Adrenal gland (tissue), 19 donors: Measurements from ENCODE around the gene SAFB. TPM values are rescaled to one million over a fixed set of nuclear protein-coding genes. Genes with fewer than 3 reads are reported as not detected.

ENCODE experiments used
- DNase-seq, 7 donors: peaks; one replicate each; pipeline ENCODE4 v3.0.0-alpha.2; 2019 to 2020
- H3K27ac ChIP-seq, 5 donors: fragments of 200-600 bp; sonication (generic) in 4 of 5; 1 replicate in 3 of 5; 2 replicates in 2 of 5; pipeline versions ENCODE4 v1.5.1 to v1.8.0; 2016 to 2020; ENCODE audit warnings: mild to moderate bottlenecking in 1 of 5
- H3K27me3 ChIP-seq: fragments of 200-600 bp; 2 replicates; pipeline ENCODE4 v1.8.0; 2021
- H3K36me3 ChIP-seq, 2 donors: fragments of 200-600 bp; replicated peaks in 1 of 2; 1 replicate in 1 of 2; 2 replicates in 1 of 2; pipeline versions ENCODE4 v1.5.1 to v1.8.0; 2018 to 2022
- H3K4me1 ChIP-seq, 2 donors: fragments of 200-600 bp; replicated peaks in 1 of 2; 1 replicate in 1 of 2; 2 replicates in 1 of 2; pipeline versions ENCODE4 v1.5.1 to v1.8.0; 2018 to 2021
- H3K4me3 ChIP-seq, 4 donors: fragments of 200-600 bp; sonication (generic) in 3 of 4; one replicate each; pipeline ENCODE4 v1.5.1; 2016 to 2018
- H3K9me3 ChIP-seq, 3 donors: fragments of 200-600 bp; sonication (generic) in 1 of 3; replicated peaks in 1 of 3; 1 replicate in 2 of 3; 2 replicates in 1 of 3; pipeline versions ENCODE4 v1.5.1 to v1.8.0; 2016 to 2021
- POLR2A ChIP-seq, 2 donors: fragments of 450-650 bp; IDR thresholded peaks; one replicate each; pipeline ENCODE4 v1.6.1; 2017; ENCODE audit warnings: antibody characterized with exemption in 2 of 2, mild to moderate bottlenecking in 2 of 2, moderate library complexity in 1 of 2
- WGBS, 4 donors: extraction: QIAGEN DNeasy Blood & Tissue Kit in 2 of 4; methylation state at CpG; one replicate each; pipeline versions ENCODE4 v1.1.5 to v1.1.7; 2013 to 2017; 5-methylcytosine and 5-hydroxymethylcytosine counted together
- intact Hi-C, 2 donors: fragments of 100-400 bp; cut with DNase I; formaldehyde crosslinking; loops; one replicate each; pipeline versions ENCODE4 v1.14.1 to v1.15.0; 2022 to 2023
- long read RNA-seq, 10 donors: library from polyadenylated mRNA in 3 of 10; unstranded in 2 of 10; stranded (forward) in 1 of 10; transcript quantifications; one replicate each; pipeline ENCODE4 v2.0.0 and lab custom pipeline, GENCODE V29; 2021 to 2026
- polyA plus RNA-seq, 3 donors: library from polyadenylated mRNA; stranded (reverse); fragments of 200-250 nt in 2 of 3; fragments of 350-450 nt in 1 of 3; fragmentation: Illumina TruSeq in 1 of 3; extraction: RNeasy Lipid Tissue Mini Kit (QIAGEN cat#74804) in 1 of 3; gene quantifications; one replicate each; pipeline ENCODE4 v1.2.3, GENCODE V29; 2013 to 2014
- total RNA-seq, 9 donors: library from RNA; depleted of rRNA in 4 of 9; stranded (reverse); fragments of >200 nt in 4 of 9; fragments of 120-200 nt in 1 of 9; fragmentation: NEBNext Ultra II Directional in 1 of 9; extraction: Animal tissue kit (Norgen Biotek cat#: 25700) in 1 of 9; gene quantifications; one replicate each; pipeline versions ENCODE4 v1.1.0 to v1.2.4, GENCODE V29; 2013 to 2023
- TF ChIP-seq, protein P1 (sequence below), 6 experiments: fragments of 450-650 bp in 4 of 6; fragments of 200-600 bp in 2 of 6; sonication (generic) in 1 of 6; IDR thresholded peaks; 1 replicate in 5 of 6; 2 replicates in 1 of 6; pipeline versions ENCODE4 v1.5.1 to v1.8.0; 2016 to 2021; ENCODE audit warnings: antibody characterized with exemption in 6 of 6, mild to moderate bottlenecking in 2 of 6, moderate library complexity in 1 of 6
- donor health status: healthy with polysubstance abuse.
- donor health status: Bipolar disorder and iron deficiency.
- donor health status: DM: yes; HTN: yes; CAD: no.
- donor health status: DM: no; HTN: no; CAD: no.
- donor health status: DM: no; HTN: no; CAD: no.
- donor health status: DM: yes; HTN: yes; CAD: no.

SAFB gene
- 100 to 1,000 TPM in 1 of 9 donors, 10 to 100 TPM in 8; 38.4 to 111 (median 55.2) TPM for total RNA-seq
- polyA plus RNA-seq, result 100 to 1,000 TPM in 2 of 3 donors, 10 to 100 TPM in 1; 46.4 to 125 (median 111) TPM
- long read RNA-seq, donor 1, partial matches to known transcripts, result 284 of 288 reads
- long read RNA-seq, donor 1, other reads (novel, unspliced or antisense), result 0 of 288 reads
- long read RNA-seq, donor 2, partial matches to known transcripts, result 0 of 1 reads
- long read RNA-seq, donor 2, other reads (novel, unspliced or antisense), result 0 of 1 reads
- long read RNA-seq, donor 3, partial matches to known transcripts, result 0 of 2 reads
- long read RNA-seq, donor 3, other reads (novel, unspliced or antisense), result 0 of 2 reads
- long read RNA-seq, donor 4, transcript SAFB-211 (21 exons, 3,014 nt), result major isoform, 6 of 29 reads
- long read RNA-seq, donor 4, partial matches to known transcripts, result 16 of 29 reads
- long read RNA-seq, donor 4, other reads (novel, unspliced or antisense), result 2 of 29 reads
- long read RNA-seq, donor 5, transcript SAFB-211 (21 exons, 3,014 nt), result major isoform, 95 of 272 reads
- long read RNA-seq, donor 5, transcript SAFB-201 (21 exons, 3,042 nt), result minor isoform, 34 of 272 reads
- long read RNA-seq, donor 5, transcript SAFB-205 (21 exons, 2,842 nt), result minor isoform, 59 of 272 reads
- long read RNA-seq, donor 5, partial matches to known transcripts, result 10 of 272 reads
- long read RNA-seq, donor 5, other reads (novel, unspliced or antisense), result 74 of 272 reads
- long read RNA-seq, donor 6, transcript SAFB-205 (21 exons, 2,842 nt), result major isoform, 6 of 22 reads
- long read RNA-seq, donor 6, partial matches to known transcripts, result 9 of 22 reads
- long read RNA-seq, donor 6, other reads (novel, unspliced or antisense), result 4 of 22 reads
- long read RNA-seq, donor 7, partial matches to known transcripts, result 86 of 89 reads
- long read RNA-seq, donor 7, other reads (novel, unspliced or antisense), result 0 of 89 reads
- long read RNA-seq, donor 8, partial matches to known transcripts, result 11 of 17 reads
- long read RNA-seq, donor 8, other reads (novel, unspliced or antisense), result 0 of 17 reads
- long read RNA-seq, donor 9, partial matches to known transcripts, result 0 of 4 reads
- long read RNA-seq, donor 9, other reads (novel, unspliced or antisense), result 0 of 4 reads
- long read RNA-seq, donor 10, partial matches to known transcripts, result 122 of 133 reads
- long read RNA-seq, donor 10, other reads (novel, unspliced or antisense), result 8 of 133 reads

DNA sequence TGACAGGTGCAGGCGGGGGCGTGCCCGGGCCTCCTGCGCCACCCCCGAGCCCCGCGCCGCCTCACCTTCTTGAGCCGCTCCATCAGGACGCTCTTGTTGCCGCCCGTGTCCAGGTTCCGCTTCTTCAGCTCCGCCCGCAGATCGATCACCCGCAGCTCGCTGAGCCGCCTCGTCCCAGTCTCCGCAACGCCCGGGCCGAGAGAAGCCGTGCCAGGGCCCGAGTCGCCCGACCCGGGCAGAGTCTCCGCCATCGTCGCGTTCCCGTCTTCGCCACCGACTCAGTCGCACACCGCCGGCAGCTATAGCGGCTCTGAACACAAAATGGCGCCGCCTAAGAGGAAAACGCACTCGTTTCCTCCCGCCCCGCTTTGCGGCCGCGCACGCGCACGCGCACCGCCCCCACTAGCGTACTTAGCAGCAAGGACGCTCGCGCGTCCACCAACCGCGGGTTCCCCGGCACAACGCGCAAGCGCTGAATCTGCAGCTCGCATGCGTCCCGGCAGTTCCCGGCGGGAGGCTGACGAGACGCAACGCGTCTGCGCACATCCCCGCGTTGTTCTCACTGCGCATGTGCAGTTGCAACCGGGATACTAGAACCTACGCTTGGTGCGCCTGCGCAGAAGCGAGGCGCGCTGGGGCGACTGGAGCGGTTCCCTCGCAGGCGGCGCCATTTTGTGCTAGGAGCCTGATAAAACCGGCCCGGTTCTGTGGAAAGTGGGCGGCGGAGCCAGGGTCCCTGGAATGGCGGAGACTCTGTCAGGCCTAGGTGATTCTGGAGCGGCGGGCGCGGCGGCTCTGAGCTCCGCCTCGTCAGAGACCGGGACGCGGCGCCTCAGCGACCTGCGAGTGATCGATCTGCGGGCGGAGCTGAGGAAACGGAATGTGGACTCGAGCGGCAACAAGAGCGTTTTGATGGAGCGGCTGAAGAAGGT lies at the start of gene SAFB, which contains the start of gene SAFB2:
SAFB (plus strand) TSS at position 619 of the 932 bp plus-strand sequence; CDS start at position 742, 123 bp downstream.
SAFB2 (minus strand) TSS at position 312 of the 932 bp plus-strand sequence; CDS start at position 251, 61 bp downstream.
- H3K4me3 ChIP-seq, result peak within 1 kb of the TSS; percentile 81 to 93 (median 90)
- intact Hi-C loops, result no loop called here
- peak; percentile 99 to 100 (median 100) for DNase-seq
- H3K9me3 ChIP-seq, result no peaks in the 10 kb centered on the region
- peaks cover 0 to 60% of the 10 kb centered on the region in 2 donors for H3K36me3 ChIP-seq
- WGBS, 4 donors, result 0% methylated on average over 21 to 116 of the region's 116 CpGs
- TF ChIP-seq, protein P1, sequence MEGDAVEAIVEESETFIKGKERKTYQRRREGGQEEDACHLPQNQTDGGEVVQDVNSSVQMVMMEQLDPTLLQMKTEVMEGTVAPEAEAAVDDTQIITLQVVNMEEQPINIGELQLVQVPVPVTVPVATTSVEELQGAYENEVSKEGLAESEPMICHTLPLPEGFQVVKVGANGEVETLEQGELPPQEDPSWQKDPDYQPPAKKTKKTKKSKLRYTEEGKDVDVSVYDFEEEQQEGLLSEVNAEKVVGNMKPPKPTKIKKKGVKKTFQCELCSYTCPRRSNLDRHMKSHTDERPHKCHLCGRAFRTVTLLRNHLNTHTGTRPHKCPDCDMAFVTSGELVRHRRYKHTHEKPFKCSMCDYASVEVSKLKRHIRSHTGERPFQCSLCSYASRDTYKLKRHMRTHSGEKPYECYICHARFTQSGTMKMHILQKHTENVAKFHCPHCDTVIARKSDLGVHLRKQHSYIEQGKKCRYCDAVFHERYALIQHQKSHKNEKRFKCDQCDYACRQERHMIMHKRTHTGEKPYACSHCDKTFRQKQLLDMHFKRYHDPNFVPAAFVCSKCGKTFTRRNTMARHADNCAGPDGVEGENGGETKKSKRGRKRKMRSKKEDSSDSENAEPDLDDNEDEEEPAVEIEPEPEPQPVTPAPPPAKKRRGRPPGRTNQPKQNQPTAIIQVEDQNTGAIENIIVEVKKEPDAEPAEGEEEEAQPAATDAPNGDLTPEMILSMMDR (IDR thresholded peaks at IDR 0.05), result no peak
- TF ChIP-seq POLR2A (IDR thresholded peaks at IDR 0.05), result peak; percentile 74 to 97
- peak within 1 kb of the TSS; percentile 86 to 95 (median 94) for H3K27ac ChIP-seq
- no peaks in the 10 kb centered on the region for H3K27me3 ChIP-seq
- H3K4me1 ChIP-seq, result peaks cover 24 to 64% of the 10 kb centered on the region in 2 donors

DNA sequence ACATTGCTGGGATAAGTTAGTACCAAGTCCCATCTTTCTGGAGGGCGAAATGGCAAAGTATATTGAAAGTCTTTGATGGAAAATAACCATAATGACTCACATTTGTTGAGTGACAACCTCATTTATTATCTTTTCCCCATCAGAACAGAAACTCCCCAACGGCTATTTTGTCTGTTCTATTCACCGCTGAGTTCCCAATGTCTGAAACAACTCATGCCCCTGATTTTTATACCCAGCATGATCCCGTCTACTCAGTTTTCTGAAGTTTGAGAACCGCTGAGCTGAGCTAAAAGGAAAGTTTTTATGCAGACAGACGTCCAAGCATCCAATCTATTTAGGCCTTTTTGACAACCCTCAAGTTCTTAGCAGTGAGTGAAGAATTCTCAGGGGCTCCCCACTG lies 47.3 kb upstream of the SAFB start:
- Histone ChIP-seq H3K27ac (no peak overlapping the region), H3K4me1 (peaks cover 0 to 7% of the 10 kb centered on the region in 2 donors), H3K4me3 (no peak overlapping the region), H3K27me3 (no peaks in the 10 kb centered on the region), H3K36me3 (no peaks in the 10 kb centered on the region), H3K9me3 (no peaks in the 10 kb centered on the region)
- TF ChIP-seq, protein P1 (IDR thresholded peaks at IDR 0.05), result no peak
- TF ChIP-seq POLR2A (IDR thresholded peaks at IDR 0.05), result no peak
- DNase-seq, result no peak
- intact Hi-C loops, result loop anchor here in 1 of 2 donors (5.0 to 10.0 kb wide), 2 partner anchors 201 to 528 kb away; no protein-coding TSS in a partner anchor
- 88 to 93% (median 89%) methylated on average over 6 of the region's 6 CpGs for WGBS, 4 donors

DNA sequence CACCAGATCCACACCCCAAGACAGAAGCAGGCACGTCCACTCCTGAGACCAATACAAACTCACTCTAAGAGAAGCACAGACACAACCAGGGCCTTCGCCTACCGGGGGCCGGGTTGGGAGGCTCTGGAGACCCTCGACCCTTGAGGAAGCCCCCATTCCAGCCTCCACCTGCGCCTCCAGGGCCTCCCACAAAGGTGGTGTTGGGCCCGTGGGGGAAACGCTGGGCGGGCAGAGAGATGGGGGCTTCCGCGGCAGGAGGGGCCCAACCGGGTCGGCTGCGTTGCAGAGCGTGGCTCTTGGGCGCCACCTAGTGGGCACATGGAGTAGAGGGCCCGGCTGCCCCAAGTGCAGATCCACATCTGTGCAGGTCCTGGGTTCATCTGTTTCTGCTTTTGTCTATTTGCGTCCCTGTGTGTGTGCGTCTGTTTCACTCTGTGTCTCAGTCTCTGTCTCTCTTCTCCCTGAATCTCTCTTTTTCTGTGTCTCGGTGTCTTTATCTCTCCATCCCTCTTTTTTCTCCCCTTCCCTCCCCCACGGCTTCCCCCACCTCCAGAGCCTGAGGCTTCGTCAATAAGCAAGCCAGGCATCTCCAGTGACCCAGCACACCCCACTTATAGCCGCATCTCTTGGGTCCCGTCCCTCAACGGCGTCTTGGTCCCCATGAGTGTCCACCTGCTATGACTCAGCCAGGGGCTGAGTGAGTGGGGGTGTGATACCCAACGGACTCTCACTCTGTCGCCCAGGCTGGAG lies 44.6 kb upstream of the SAFB start:
- Histone ChIP-seq H3K4me1 (peaks cover 0 to 7% of the 10 kb centered on the region in 2 donors), H3K4me3 (no peak overlapping the region), H3K27me3 (no peaks in the 10 kb centered on the region), H3K9me3 (no peaks in the 10 kb centered on the region), H3K36me3 (peaks cover 0 to 4% of the 10 kb centered on the region in 2 donors), H3K27ac (no peak overlapping the region)
- WGBS, 4 donors, result 19 to 26% (median 22%) methylated on average over 12 to 28 of the region's 28 CpGs
- intact Hi-C loops, result loop anchor here in 1 of 2 donors (5.0 to 10.0 kb wide), 2 partner anchors 203 to 531 kb away; no protein-coding TSS in a partner anchor
- DNase-seq, result peak in 6 of 7 donors; percentile 54 to 78 (median 65)
- TF ChIP-seq, protein P1 (IDR thresholded peaks at IDR 0.05), result peak; percentile 76 to 100 (median 92)
- no peak for TF ChIP-seq POLR2A (IDR thresholded peaks at IDR 0.05)
